Lower leg skin (tissue), 3 donors: ENCODE measurements around the gene KIAA1614.

Experiments
- CTCF ChIP-seq, 3 donors: fragments of 450-650 bp; IDR thresholded peaks; one replicate each; pipeline ENCODE4 v1.5.1; 2016; ENCODE audit warnings: antibody characterized with exemption in 3 of 3, mild to moderate bottlenecking in 3 of 3, moderate library complexity in 2 of 3
- POLR2A ChIP-seq, 2 donors: fragments of 450-650 bp; IDR thresholded peaks; one replicate each; pipeline ENCODE4 v1.6.1; 2016 to 2017; ENCODE audit warnings: antibody characterized with exemption in 2 of 2, mild to moderate bottlenecking in 1 of 2, moderate library complexity in 1 of 2

DNA sequence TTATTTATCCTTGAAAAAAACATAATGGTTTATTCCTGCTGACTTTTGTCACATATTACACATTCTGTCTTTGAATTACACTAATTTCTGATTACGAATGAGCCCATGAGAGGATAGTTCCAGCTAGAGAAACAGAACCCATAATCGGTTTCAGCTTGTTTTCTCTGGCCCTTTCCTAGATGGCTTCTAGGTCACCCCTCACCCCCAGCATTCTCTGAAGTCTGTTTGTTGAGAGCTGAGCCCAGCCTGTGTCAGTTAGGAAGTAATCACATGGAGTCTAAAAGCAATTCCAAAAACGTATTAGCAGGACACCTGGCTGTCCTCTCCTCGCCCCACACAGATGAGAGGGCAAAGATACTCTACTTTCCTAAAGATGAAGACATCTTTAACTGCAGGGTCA is 48.9 kb downstream of the KIAA1614 start:
- TF ChIP-seq CTCF (IDR thresholded peaks at IDR 0.05) (no peak), POLR2A (IDR thresholded peaks at IDR 0.05) (no peak)
